ENCODE data around the gene P4HB. TPM values are rescaled to one million over a fixed set of nuclear protein-coding genes. Genes with fewer than 3 reads are reported as not detected.

P4HB gene
- total and polyA plus RNA-seq, 10 of the 15 experiments (the other 5 are each of a cell fraction or from before 2014, with no cell fraction given), result 4.7 to 549 (median 361) TPM

DNA sequence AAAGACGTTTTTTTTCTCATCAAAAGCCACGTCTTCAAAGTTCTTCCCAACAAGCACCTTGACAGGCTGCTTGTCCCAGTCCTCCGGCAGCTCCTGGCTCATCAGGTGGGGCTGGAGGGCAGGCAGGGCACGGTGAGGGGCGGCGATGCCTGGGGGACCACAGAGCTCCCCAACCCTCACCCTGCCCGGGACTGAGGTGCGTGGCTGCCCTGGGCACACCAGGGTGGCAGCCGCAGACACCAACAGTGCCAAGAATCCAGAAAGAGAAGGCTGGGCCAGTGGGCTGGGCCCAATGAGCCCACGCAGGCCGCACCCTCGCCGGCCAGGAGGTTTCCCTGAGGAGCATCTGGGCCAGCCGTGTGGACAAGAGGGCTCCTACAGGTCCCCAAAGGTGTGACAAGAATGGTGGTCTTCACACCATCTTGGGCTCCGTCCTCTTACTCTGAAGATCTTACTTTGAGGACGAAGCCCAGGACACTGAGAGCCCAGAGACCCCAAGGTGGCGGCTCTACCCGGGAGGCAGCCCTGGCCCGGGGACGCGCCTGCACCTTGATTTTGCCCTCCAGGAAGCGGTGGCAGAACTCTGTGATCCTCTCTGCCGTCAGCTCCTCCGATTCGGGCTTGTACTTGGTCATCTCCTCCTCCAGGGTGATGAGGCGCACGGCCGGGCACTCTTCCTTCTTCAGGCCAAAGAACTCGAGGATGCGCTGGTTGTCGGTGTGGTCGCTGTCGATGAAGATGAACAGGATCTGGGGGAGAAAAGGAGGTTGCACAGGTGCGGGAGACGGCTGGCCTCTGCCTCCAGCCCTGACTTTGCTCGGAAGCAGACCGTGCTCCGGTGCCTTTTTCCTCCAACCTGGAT lies 14.2 kb downstream of the P4HB start:
- no peak overlapping the region for H3K4me2 ChIP-seq (ENCODE audit: control insufficient read depth, insufficient read depth)
- ATAC-seq (no peak), FAIRE-seq (no peak), DNase-seq (ENCODE audit: low read depth, low spot score) (no peak)
- no peaks in the 10 kb centered on the region for H3K79me2 ChIP-seq (ENCODE audit: control insufficient read depth, insufficient read depth, low read length)
- ChIA-PET SMC1A (ENCODE audit: uncharacterized antibody, unreplicated experiment) (no interaction called here), CTCF (no interaction called here), RAD21 (ENCODE audit: unreplicated experiment) (no interaction called here), POLR2A (no interaction called here)
- H3K27me3 ChIP-seq (replicated peaks in 1 of 2; ENCODE audit: control insufficient read depth in 2 of 2, insufficient read depth in 2 of 2, low read length in 1 of 2), result no peaks in the 10 kb centered on the region
- no peaks in the 10 kb centered on the region for H3K4me1 ChIP-seq (ENCODE audit: control insufficient read depth, insufficient read depth, low read length)
- H3K9me3 ChIP-seq (replicated peaks; ENCODE audit: control insufficient read depth, insufficient read depth, low read length), result no peaks in the 10 kb centered on the region
- no peak overlapping the region for H3K4me3 ChIP-seq
- no peaks in the 10 kb centered on the region for H4K20me1 ChIP-seq (ENCODE audit: control insufficient read depth, insufficient read depth)
- 91% methylated on average over 33 of the region's 38 CpGs for WGBS (ENCODE audit: insufficient coverage, insufficient replicate concordance, low lambda C conversion rate, missing lambda C conversion rate)
- peaks cover 33 to 40% of the 10 kb centered on the region in 2 experiments for H3K36me3 ChIP-seq (ENCODE audit: control insufficient read depth in 2 of 2, insufficient read depth in 2 of 2, low read length in 1 of 2)
- no peak overlapping the region for H3K27ac ChIP-seq (ENCODE audit: control insufficient read depth, insufficient read depth)
- in situ Hi-C loops (cut with MboI), result no loop called here
- H3K9ac ChIP-seq (ENCODE audit: control insufficient read depth, insufficient read depth, low read length), result no peak overlapping the region
- TF ChIP-seq IKZF1 (conservative IDR thresholded peaks at IDR 0.05), result no peak
- no peak for TF ChIP-seq YBX1 (IDR thresholded peaks at IDR 0.05)
- no peak for TF ChIP-seq CBX3 (IDR thresholded peaks at IDR 0.05; ENCODE audit: borderline replicate concordance, low read depth)
- TF ChIP-seq CBFB (IDR thresholded peaks at IDR 0.05; ENCODE audit: low read depth), result no peak
- TF ChIP-seq POLR2A (IDR thresholded peaks at IDR 0.05; ENCODE audit: low read depth, low read length), result peak; percentile 40
- TF ChIP-seq, protein P1, sequence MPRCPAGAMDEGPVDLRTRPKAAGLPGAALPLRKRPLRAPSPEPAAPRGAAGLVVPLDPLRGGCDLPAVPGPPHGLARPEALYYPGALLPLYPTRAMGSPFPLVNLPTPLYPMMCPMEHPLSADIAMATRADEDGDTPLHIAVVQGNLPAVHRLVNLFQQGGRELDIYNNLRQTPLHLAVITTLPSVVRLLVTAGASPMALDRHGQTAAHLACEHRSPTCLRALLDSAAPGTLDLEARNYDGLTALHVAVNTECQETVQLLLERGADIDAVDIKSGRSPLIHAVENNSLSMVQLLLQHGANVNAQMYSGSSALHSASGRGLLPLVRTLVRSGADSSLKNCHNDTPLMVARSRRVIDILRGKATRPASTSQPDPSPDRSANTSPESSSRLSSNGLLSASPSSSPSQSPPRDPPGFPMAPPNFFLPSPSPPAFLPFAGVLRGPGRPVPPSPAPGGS (IDR thresholded peaks at IDR 0.05; ENCODE audit: borderline replicate concordance, insufficient read depth, low read depth, low read length, poor library complexity, severe bottlenecking), result no peak
- no peak for TF ChIP-seq FOS (IDR thresholded peaks at IDR 0.05; ENCODE audit: borderline replicate concordance, extremely low read depth, insufficient read length)
- no peak for TF ChIP-seq SREBF2 (IDR thresholded peaks at IDR 0.05; ENCODE audit: low read length)
- no TSS peak for BruUV-seq (replicated peaks)
- intact Hi-C loops (cut with micrococcal nuclease; ENCODE audit: unreplicated experiment), result no loop called here
- no peak overlapping the region for H2AFZ ChIP-seq (ENCODE audit: control insufficient read depth, low read depth, low read length)
